Gastrocnemius medialis (tissue), 4 donors: ENCODE results near the gene CAMTA1.

Experiments
- POLR2A ChIP-seq, 2 donors: fragments of 450-650 bp; IDR thresholded peaks; one replicate each; pipeline ENCODE4 v1.6.1; 2017; ENCODE audit warnings: antibody characterized with exemption in 2 of 2, mild to moderate bottlenecking in 2 of 2, moderate library complexity in 2 of 2
- TF ChIP-seq, protein P1 (sequence below), 5 experiments: fragments of 450-650 bp in 3 of 5; fragments of 200-600 bp in 2 of 5; sonication (generic) in 2 of 5; IDR thresholded peaks in 4 of 5; conservative IDR thresholded peaks in 1 of 5; 1 replicate in 4 of 5; 2 replicates in 1 of 5; pipeline ENCODE4 v1.5.1; 2016 to 2019; ENCODE audit warnings: antibody characterized with exemption in 5 of 5, mild to moderate bottlenecking in 3 of 5, moderate library complexity in 3 of 5

DNA sequence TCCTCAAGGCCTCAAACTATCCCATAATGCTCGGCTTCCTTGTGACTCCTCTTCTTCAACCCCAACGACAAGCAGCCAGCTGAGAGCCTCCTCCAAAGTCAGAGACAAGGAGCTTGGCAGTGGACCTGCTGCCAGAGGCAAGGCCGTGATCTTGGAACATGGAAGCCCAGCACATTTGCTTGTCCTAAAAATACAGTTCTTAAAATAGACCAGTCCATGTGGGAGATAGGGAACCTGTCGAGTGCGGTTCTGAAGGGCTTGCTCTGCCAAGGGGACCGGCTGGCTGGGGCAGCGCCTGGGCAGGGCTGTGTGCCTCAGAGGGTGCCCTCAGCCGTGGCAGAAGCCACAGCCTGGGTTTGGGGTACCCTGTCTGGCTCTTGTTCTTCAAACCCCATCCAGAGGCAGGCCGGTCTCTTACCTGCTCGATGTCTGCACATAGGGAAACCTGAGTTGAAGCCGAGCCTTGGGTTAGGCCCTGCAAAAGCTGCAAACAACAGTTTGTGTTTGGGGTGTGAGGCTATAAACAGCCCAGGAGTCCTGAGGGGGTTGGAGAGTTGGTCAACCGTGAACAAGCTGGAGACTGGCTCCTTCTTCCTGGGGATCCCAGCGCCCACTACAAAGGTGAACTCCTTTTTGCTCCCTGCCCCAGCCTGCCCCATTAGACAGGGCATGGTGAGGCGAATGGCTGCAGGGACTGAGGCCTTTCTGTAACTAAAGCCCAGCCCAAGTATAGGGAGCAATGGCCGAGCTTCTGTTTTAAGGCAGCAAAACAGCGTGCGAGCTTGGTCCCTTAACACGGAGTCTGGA, 228.8 kb downstream of the CAMTA1 start:
- TF ChIP-seq, protein P1, sequence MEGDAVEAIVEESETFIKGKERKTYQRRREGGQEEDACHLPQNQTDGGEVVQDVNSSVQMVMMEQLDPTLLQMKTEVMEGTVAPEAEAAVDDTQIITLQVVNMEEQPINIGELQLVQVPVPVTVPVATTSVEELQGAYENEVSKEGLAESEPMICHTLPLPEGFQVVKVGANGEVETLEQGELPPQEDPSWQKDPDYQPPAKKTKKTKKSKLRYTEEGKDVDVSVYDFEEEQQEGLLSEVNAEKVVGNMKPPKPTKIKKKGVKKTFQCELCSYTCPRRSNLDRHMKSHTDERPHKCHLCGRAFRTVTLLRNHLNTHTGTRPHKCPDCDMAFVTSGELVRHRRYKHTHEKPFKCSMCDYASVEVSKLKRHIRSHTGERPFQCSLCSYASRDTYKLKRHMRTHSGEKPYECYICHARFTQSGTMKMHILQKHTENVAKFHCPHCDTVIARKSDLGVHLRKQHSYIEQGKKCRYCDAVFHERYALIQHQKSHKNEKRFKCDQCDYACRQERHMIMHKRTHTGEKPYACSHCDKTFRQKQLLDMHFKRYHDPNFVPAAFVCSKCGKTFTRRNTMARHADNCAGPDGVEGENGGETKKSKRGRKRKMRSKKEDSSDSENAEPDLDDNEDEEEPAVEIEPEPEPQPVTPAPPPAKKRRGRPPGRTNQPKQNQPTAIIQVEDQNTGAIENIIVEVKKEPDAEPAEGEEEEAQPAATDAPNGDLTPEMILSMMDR (IDR thresholded peaks at IDR 0.05 in 4 of 5, conservative IDR thresholded peaks at IDR 0.05 in 1 of 5) = no peak
- TF ChIP-seq POLR2A (IDR thresholded peaks at IDR 0.05) = no peak
